Mucosa of stomach (tissue), 1 donor: ENCODE results near the gene GAREM1.

Source experiments
- H3K27me3 ChIP-seq: one replicate; pipeline ENCODE4 v1.7.0; 2013; ENCODE audit warnings: mild to moderate bottlenecking, low read length; ENCODE audit not compliant: control insufficient read depth, insufficient read depth
- H3K36me3 ChIP-seq: one replicate; pipeline ENCODE4 v1.7.0; 2013; ENCODE audit warnings: low read length; ENCODE audit not compliant: control insufficient read depth, insufficient read depth
- H3K4me1 ChIP-seq: one replicate; pipeline ENCODE4 v1.7.0; 2013; ENCODE audit warnings: mild to moderate bottlenecking, low read length; ENCODE audit not compliant: control insufficient read depth, insufficient read depth
- H3K4me3 ChIP-seq: one replicate; pipeline ENCODE4 v1.7.0; 2013; ENCODE audit warnings: low read length
- H3K9ac ChIP-seq: one replicate; pipeline ENCODE4 v1.7.0; 2013; ENCODE audit warnings: mild to moderate bottlenecking, low read length, moderate library complexity
- H3K9me3 ChIP-seq: one replicate; pipeline ENCODE4 v1.7.0; 2013; ENCODE audit warnings: mild to moderate bottlenecking, low read length, moderate library complexity; ENCODE audit not compliant: control insufficient read depth
- donor health status: Pancreatic carcinoma.

The GAREM1 gene

DNA sequence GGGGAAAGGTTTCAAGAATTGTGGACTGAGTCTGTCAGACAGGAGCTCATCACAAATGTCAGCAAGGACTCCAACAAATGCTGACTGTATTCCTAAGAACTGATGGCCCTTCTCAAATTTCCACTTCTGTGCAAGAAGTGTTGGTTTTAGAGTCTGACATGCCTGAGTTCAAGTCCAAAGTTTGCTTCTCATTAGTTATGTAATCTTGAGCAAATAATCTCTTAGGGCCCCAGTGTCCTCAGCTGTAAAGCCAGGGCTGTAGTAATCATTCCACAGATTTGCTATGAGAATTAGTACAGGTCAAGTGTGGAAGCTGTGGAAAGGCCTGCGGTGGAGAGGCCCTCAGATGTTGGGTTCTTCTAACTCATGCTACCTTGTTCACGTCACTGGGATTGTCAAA lies 257.0 kb downstream of the GAREM1 start:
- Histone ChIP-seq H3K4me1 (peaks cover 2% of the 10 kb centered on the region), H3K36me3 (no peaks in the 10 kb centered on the region), H3K27me3 (no peaks in the 10 kb centered on the region), H3K4me3 (no peak overlapping the region), H3K9ac (no peak overlapping the region), H3K9me3 (no peaks in the 10 kb centered on the region)
